Measurements from ENCODE around the gene TRIM65.

TRIM65 gene

DNA sequence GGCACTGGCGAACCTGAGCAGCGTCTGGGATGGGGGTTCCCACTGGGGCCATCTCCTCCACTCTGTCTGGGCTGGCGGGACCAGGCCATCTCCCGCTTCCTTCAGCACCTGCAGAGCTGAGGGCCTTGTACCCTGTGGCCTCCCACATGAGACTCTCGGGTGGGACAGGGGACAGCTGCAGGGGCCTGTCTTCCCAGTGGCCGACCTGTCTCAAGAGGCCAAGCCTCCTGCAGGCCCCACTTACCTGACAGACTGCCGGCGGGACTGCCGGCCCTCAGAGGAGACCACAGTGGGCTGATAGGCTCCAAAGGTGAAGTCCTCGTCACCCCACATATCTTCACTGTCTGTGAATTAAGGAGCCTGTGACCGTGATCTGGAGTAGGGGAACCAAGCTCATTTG lies 28.4 kb upstream of the TRIM65 start:
- Mint-ChIP-seq H3K27me3 (no peaks in the 10 kb centered on the region), H3K4me3 (no peak overlapping the region)

DNA sequence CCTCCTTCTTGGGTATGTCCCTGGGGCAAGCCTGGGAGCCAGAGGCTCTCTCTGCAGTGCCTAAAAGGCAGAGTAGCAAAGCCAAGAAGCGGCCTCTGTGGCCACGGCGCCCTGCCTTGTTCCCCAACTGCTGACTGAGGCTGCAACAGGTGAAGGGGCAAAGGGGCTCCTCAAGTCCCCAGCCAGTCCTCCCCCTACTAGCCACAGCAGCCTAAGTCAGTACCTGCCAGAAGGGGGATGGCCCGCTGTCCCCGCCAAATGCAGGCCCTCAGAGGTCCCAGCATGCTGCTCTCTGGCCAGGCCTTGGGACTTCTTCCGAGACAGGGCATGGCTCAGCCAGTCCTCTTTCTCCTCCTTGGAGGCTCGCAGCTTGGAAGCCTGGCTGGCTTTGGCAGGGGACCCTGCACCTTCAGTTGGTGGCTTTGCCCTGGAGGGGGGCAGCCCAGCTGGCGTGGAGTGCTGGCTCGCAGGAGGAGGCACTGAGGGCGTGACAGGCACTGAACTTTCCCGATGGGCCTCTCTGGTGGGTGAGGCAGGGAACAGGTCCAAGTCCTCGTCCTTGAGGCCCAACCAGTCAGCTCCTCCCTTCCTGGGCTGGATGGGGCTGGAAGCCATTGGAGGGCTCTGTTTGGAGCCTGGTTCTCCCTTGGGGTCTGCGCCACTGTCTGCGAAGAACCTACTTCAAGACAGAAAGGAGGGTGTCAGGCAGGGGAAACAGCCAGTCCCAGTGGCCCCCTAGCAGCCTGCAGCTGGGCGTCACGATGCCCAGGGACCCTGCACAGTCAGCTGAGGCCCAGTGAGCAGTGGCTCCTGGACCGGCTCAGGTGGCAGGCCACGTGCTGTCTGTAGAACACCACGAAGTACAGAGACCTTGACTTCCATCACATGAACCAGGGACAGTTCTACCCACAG lies 26.5 kb upstream of the TRIM65 start:
- DNase-seq (no peak), ATAC-seq (replicated peaks) (no peak)
- H3K27me3 Mint-ChIP-seq = no peaks in the 10 kb centered on the region
- H3K4me1 Mint-ChIP-seq (ENCODE audit: low read depth in 2 of 2) = no peaks in the 10 kb centered on the region
- no peak overlapping the region for H3K4me3 Mint-ChIP-seq
- H3K9me3 Mint-ChIP-seq = no peaks in the 10 kb centered on the region
- no peaks in the 10 kb centered on the region for H3K36me3 Mint-ChIP-seq (ENCODE audit: insufficient read depth)
- no peak overlapping the region for H3K27ac Mint-ChIP-seq

More for the DNA sequence above, 28.4 kb upstream of the TRIM65 start:
- H3K4me1 Mint-ChIP-seq (ENCODE audit: low read depth in 2 of 2) = no peaks in the 10 kb centered on the region
- H3K9me3 Mint-ChIP-seq = no peaks in the 10 kb centered on the region
- ATAC-seq (replicated peaks) (no peak), DNase-seq (no peak)
- no peak overlapping the region for H3K27ac Mint-ChIP-seq
- H3K36me3 Mint-ChIP-seq (ENCODE audit: insufficient read depth) = no peaks in the 10 kb centered on the region

DNA sequence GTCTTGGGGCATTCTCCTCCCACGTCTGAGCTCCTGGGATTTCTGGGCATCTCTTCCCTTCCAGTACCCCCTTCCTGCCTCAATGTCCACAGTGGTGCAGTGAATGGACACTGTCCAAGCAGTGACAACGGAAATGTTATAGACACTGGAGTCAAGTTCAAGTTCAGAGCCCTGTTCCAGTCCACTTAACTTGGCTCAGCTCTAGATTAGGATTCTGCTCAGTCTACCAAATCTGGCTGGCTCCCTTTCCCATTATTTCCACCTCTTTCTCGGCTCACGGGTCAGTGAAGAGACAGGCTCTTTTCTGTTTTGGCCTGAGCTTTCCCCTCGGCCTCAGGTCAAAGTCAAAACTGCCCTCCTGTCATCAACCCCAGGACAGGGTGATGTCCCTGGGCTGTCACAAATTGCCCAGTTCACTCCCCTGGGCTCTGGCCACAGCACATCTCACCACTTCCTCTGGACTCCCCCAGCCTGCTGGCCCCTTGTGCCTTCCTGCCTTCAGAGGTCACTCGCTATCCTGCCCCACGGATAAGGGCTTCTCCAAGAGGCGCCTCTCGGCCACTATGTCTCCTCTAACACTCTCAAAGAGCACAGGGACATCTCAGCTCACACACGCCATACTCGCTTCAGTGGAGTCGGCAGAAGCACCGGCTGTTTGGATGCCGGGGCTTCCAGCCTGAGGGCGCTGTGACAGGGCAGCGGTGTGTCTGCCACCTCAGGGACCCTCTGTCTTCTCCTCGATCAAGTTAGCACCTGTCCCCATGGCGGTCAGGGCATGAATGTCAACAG lies 25.6 kb upstream of the TRIM65 start:
- H3K27ac Mint-ChIP-seq = no peak overlapping the region
- H3K27me3 Mint-ChIP-seq = no peaks in the 10 kb centered on the region
- H3K36me3 Mint-ChIP-seq (ENCODE audit: insufficient read depth) = no peaks in the 10 kb centered on the region
- no peak overlapping the region for H3K4me3 Mint-ChIP-seq
- no peaks in the 10 kb centered on the region for H3K9me3 Mint-ChIP-seq
- ATAC-seq (replicated peaks) (no peak), DNase-seq (no peak)
- H3K4me1 Mint-ChIP-seq (ENCODE audit: low read depth in 2 of 2) = no peaks in the 10 kb centered on the region

DNA sequence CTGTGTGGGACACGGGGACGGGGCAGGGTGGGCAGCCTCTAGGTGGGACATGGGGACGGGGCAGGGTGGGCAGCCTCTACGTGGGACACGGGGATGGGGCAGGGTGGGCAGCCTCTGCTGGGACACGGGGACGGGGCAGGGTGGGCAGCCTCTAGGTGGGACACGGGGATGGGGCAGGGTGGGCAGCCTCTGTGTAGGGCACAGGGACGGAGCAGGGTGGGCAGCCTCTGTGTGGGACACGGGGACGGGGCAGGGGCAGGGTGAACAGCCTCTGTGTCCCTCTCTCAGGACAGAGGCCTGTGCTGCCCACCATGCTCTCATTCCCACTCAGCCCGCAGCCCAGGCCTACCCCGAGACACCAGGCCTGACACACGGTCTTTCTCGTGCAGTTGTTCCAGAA lies 24.8 kb upstream of the TRIM65 start:
- no peak overlapping the region for H3K4me3 Mint-ChIP-seq

GRCh38 chr17:75920045-75920560 lies 23.4 kb upstream of the TRIM65 start:
- DNase-seq (no peak), ATAC-seq (replicated peaks) (no peak)
- Mint-ChIP-seq H3K4me3 (no peak overlapping the region), H3K27ac (peak overlapping the region in 1 of 2 donors; percentile 41), H3K4me1 (ENCODE audit: low read depth in 2 of 2) (peaks cover 0 to 8% of the 10 kb centered on the region in 2 donors), H3K36me3 (ENCODE audit: insufficient read depth) (no peaks in the 10 kb centered on the region), H3K27me3 (no peaks in the 10 kb centered on the region), H3K9me3 (no peaks in the 10 kb centered on the region)

More for the DNA sequence above, 24.8 kb upstream of the TRIM65 start:
- H3K4me1 Mint-ChIP-seq (ENCODE audit: low read depth in 2 of 2) = peaks cover 0 to 5% of the 10 kb centered on the region in 2 donors
- ATAC-seq (replicated peaks) = no peak
- H3K27me3 Mint-ChIP-seq = no peaks in the 10 kb centered on the region
- no peaks in the 10 kb centered on the region for H3K36me3 Mint-ChIP-seq (ENCODE audit: insufficient read depth)
- H3K27ac Mint-ChIP-seq = no peak overlapping the region
- no peak for DNase-seq
- no peaks in the 10 kb centered on the region for H3K9me3 Mint-ChIP-seq

- Mint-ChIP-seq H3K27me3 (no peaks in the 10 kb centered on the region), H3K4me3 (no peak overlapping the region), H3K4me1 (ENCODE audit: low read depth in 2 of 2) (peaks cover 0 to 8% of the 10 kb centered on the region in 2 donors), H3K27ac (no peak overlapping the region), H3K36me3 (ENCODE audit: insufficient read depth) (no peaks in the 10 kb centered on the region), H3K9me3 (no peaks in the 10 kb centered on the region)
- DNase-seq = no peak
- no peak for ATAC-seq (replicated peaks)
Observed at GRCh38 chr17:75919611-75920010, 22.9 kb upstream of the TRIM65 start.

- H3K27ac Mint-ChIP-seq = peak overlapping the region in 1 of 2 donors; percentile 92
- H3K9me3 Mint-ChIP-seq = no peaks in the 10 kb centered on the region
- ATAC-seq (replicated peaks) (no peak), DNase-seq (no peak)
- peaks cover 0 to 8% of the 10 kb centered on the region in 2 donors for H3K4me1 Mint-ChIP-seq (ENCODE audit: low read depth in 2 of 2)
- H3K36me3 Mint-ChIP-seq (ENCODE audit: insufficient read depth) = no peaks in the 10 kb centered on the region
- peak overlapping the region in 1 of 2 donors; percentile 25 for H3K4me3 Mint-ChIP-seq
- no peaks in the 10 kb centered on the region for H3K27me3 Mint-ChIP-seq
Observed at GRCh38 chr17:75917917-75918445, 21.2 kb upstream of the TRIM65 start.

DNA sequence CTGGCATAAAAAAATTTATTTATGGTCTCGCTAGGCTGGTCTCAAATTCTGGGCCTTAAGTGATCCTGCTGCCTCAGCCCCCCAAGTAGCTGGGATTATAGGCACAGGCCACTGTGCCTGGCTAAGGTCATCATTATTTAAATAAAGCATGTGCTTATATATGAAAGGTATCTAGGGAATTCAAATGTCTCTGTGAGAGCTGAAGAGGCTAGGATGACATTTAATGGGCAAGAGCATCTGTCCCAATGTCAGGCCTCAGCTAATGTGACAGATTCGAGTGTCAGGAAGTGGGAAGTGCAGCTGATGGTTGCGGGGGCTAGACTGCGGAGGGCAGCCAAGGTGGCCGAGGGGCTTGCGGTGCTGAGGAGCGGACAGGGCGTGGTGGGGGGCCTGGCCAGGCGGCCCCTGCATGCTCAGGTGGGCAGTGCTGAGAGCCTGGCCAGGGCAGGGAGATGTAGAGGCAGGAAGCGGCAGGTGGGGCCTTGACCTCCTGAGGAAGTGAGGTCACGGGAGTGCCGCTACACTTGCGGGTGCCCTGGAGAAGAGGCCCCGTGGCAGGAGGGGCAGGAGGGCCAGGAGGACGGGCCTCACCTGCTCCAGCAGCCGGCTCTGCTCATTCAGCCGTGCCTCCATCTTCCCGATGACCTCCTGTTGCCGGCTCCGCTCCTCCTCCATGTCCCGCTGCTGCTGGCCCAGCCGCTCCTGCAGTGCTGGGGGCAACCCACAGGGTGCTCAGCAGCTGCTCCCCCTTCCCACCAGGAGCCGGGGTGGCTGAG lies 20.6 kb upstream of the TRIM65 start:
- Mint-ChIP-seq H3K27me3 (no peaks in the 10 kb centered on the region), H3K4me3 (peak overlapping the region in 1 of 2 donors; percentile 44), H3K27ac (peak overlapping the region; percentile 32 to 92), H3K9me3 (no peaks in the 10 kb centered on the region), H3K36me3 (ENCODE audit: insufficient read depth) (no peaks in the 10 kb centered on the region), H3K4me1 (ENCODE audit: low read depth in 2 of 2) (peaks cover 0 to 8% of the 10 kb centered on the region in 2 donors)
- DNase-seq (no peak), ATAC-seq (replicated peaks) (peak; percentile 70)

- ATAC-seq (replicated peaks) (no peak), DNase-seq (no peak)
- Mint-ChIP-seq H3K27me3 (no peaks in the 10 kb centered on the region), H3K4me3 (no peak overlapping the region), H3K9me3 (no peaks in the 10 kb centered on the region), H3K27ac (no peak overlapping the region), H3K36me3 (ENCODE audit: insufficient read depth) (no peaks in the 10 kb centered on the region), H3K4me1 (ENCODE audit: low read depth in 2 of 2) (peaks cover 0 to 8% of the 10 kb centered on the region in 2 donors)
Observed at GRCh38 chr17:75915268-75915667, 18.5 kb upstream of the TRIM65 start.

- ATAC-seq (replicated peaks) = no peak
- H3K4me3 Mint-ChIP-seq = no peak overlapping the region
- peaks cover 0 to 8% of the 10 kb centered on the region in 2 donors for H3K4me1 Mint-ChIP-seq (ENCODE audit: low read depth in 2 of 2)
- no peaks in the 10 kb centered on the region for H3K9me3 Mint-ChIP-seq
- DNase-seq = no peak
- H3K36me3 Mint-ChIP-seq (ENCODE audit: insufficient read depth) = no peaks in the 10 kb centered on the region
- H3K27me3 Mint-ChIP-seq = no peaks in the 10 kb centered on the region
- no peak overlapping the region for H3K27ac Mint-ChIP-seq
Observed at GRCh38 chr17:75914643-75915267, 18.0 kb upstream of the TRIM65 start.

DNA sequence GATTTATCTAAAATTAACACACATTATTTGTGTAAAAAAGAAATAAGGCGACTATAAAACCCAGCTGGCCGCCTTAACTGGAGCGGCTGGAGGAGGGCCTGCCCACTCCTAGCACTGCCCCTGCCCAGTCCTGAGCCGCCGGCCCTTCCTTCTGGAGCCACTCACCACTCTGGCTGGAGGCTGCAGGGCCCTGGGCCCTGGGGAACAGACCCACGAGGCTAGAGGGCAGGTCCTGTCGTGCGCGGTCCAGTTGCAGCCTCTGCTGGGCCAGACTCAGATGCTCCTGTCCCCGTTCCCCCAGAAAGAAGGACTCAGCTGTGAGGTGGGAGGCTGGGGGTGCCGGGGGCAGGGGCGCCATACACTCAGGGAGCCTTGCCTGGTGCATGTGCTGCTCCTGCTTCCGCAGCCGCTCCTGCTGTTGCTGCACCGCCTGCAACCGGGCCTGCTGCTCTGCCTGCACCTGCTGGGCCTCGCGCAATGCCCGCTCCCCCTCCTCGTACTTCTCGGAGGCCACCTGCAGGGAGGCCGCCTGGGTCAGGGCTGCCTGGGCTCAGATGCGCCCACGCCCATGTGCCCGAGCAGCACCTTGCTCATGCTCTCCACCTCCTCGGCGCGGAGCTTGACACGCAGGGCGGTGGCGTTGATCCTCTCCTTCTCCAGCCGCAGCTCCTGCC lies 16.9 kb upstream of the TRIM65 start:
- no peaks in the 10 kb centered on the region for H3K27me3 Mint-ChIP-seq

GRCh38 chr17:75910699-75911098 lies 13.9 kb upstream of the TRIM65 start:
- Mint-ChIP-seq H3K9me3 (no peaks in the 10 kb centered on the region), H3K4me3 (no peak overlapping the region), H3K27me3 (no peaks in the 10 kb centered on the region), H3K36me3 (ENCODE audit: insufficient read depth) (peaks cover 7% of the 10 kb centered on the region), H3K4me1 (ENCODE audit: low read depth in 2 of 2) (no peaks in the 10 kb centered on the region), H3K27ac (no peak overlapping the region)
- ATAC-seq (replicated peaks) = no peak
- no peak for DNase-seq

More for the DNA sequence above, 16.9 kb upstream of the TRIM65 start:
- H3K4me1 Mint-ChIP-seq (ENCODE audit: low read depth in 2 of 2) = peaks cover 0 to 8% of the 10 kb centered on the region in 2 donors
- no peaks in the 10 kb centered on the region for H3K9me3 Mint-ChIP-seq
- ATAC-seq (replicated peaks) (no peak), DNase-seq (no peak)
- no peak overlapping the region for H3K27ac Mint-ChIP-seq
- H3K4me3 Mint-ChIP-seq = no peak overlapping the region
- no peaks in the 10 kb centered on the region for H3K36me3 Mint-ChIP-seq (ENCODE audit: insufficient read depth)
